Measurements from ENCODE around the gene ATP11A.

Gene ATP11A

DNA sequence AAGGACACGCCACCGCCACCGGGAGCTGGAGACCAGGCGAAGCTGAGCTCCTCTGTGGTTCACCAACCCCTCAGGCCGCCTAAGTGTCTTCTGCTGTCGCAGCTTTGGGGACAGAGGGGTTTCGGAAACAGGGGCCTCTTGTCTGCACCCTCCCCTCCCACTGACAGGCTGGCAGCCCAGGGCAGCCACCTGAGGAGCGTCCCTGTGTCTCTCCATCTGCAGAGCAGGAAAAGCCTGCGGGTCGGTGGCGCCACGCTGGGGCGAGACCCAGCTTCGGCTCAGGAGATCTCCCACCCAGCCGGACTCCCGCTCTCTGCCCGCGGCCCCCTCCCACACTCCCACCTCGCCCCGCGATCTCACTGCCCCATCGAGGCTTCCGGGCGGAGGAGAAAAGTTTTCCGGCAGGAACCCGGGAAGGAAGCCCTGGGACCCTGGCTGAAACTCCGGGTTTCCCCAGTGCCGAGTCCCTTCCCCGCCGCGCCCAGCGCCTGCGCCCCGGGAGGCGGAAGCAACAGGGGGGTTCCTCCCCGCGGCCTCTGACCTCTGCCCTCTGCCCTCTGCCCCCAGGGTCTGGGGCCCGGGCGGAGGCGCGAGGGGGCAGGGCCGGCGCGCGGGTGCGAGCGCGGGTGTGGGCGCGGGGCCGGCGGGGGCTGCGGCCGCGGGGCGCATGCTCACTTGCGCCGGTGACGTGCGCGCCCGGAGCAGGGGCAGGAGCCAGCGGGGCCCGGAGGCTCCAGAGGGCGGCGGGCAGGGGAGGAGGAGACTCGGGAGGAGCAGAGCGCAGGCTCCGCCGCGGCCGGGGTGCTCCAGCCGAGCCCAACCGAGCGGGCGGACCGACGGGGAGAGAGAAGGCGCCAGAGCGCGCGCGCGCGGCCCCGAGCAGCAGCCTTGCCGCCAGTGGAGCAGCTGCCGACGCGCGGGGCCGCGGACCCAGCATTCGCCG lies at the start of gene ATP11A:
TSS of gene ATP11A (plus strand) at position 736 of the 943 bp plus-strand sequence. CDS start 379 bp downstream, outside the sequence.
- peak; percentile 84 for DNase-seq

DNA sequence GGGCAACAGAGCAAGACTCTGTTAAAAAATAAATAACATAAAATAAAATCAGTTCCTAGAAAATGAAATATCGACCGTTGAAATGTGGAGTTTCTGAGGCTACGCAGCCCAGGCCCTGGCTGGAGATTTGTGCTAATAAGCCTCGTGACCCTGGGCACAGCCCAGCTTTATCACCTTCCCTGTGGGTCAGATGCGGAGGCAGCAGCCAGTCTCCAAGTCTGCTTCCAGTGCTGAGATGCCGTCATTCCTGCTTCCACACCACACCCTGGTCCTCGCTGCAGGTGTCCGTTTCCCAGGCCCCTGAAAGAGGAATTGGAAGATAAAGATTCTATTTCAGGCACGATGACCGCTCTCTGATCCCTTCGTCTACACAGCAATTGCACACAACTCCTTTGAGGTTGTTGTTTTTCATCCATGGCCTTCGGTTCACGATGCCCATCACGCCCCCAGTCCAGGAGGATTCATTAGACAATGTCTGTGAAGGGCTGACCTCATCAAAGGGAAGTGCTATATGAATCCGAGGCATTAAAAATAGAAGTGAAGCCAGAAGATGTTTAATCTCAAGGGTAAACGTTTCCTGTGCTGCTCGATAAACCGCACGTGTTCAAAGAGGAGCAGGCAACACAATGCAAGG lies 48.3 kb upstream of the ATP11A start:
- no peak for DNase-seq

DNA sequence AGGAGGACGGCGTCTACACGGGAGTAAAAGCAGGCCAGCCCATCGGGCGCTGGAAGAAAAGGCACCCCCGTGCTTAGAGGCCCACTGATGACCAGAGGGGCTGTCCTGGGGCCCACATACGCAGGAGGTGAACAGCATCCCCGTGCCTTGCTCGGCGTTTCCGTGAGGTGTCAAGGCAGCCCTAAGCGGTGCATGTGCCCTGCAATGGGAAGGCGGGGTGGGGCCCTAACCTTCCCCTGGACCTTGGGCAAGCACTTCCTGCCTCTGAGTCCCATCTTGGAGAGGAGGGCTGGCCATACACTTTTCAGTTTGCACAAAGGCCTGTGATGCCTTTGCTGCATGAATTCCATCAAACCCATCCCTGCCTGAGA lies 47.8 kb upstream of the ATP11A start:
- no peak for DNase-seq

DNA sequence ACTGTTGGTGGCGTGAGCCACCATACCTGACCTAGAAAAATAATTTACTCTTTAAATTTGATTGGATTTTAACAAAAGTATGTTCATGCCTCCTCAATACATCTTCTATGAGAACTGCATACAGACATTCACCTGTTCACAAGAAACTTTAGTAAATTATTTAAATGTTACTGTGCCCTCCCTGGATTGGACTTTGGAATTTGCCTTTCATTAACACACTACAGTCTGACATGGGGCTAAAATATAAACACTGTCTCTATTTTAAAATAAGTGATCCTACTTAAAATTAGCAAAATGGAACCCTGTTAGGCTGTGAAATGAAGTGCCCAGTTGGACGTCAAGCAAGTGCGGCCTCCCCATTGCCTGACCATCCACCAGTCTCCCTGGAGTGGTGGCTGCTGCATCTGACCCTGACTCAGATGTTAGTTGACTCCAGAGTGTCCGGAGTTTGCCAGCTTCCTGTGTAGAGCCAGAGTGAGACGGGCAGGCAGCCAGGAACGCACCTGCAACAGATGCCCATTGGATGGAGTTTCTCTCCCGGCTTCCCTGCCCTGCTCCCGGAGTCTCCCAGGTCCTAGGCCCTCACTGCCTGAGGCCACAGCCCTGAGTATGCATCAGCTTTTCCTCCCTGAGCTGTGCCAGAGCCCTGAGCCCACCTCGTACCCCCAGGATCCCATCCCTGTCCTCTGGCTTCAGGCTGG lies 45.9 kb upstream of the ATP11A start:
- no peak for DNase-seq

DNA sequence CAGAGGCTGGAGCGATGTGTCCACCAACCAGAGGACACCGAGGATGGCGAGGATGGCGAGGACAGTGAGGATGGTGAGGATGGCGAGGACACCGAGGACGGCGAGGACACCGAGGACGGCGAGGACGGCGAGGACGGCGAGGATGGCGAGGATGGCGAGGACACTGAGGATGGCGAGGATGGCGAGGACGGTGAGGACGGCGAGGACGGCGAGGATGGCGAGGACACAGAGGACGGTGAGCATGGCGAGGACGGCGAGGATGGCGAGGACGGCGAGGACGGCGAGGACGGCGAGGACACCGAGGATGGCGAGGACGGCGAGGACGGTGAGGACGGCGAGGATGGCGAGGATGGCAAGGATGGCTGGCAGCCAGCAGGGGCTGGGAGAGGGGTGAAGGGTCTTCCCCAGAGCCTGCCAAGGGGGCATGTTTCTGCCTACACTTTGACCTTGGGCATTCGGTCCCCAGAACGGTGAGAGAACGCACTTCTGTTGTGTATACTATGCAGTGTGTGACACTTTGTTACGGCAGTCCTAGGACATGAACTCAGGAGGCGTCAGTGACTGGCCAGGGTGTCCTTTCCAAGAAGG lies 44.4 kb upstream of the ATP11A start:
- no peak for DNase-seq

DNA sequence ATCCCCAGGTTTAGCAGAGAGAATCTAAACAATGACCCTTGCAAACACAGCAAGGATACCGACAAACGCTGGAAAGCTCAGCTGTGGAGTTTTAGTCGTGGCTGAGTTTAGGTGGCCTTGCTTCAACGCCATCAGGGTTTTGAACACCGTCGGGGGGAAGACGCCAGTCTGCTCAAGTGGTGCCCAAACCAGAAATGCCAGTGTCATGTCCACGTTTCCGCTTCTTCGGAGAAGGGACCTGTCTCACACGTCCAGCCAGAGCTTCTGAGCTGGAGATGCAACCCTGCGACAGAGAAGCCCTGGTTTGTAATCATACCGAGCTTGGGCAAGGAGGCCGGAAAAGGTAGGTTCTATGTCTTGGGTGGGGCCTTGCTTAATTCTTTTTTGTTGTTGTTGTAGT lies 42.6 kb upstream of the ATP11A start:
- DNase-seq = no peak

DNA sequence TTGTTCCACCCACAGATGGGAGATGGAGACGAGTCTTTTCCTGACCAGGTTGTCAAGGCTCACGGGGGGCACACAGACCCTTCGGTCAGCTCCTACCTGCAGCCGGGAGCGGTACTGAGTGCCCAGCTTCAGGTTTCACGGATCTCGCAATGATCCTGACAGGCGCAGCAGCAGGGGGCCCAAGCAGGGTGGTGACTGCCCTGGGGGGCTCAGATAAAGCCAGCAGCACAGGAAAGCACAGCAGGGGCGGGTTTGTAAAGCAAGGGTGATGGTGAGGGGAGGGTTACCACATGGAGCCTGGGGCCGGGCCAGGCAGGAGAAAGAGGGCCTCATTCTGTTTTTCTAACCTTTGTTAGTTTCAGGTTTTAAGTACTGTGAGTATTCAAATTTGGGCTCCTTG lies 41.7 kb upstream of the ATP11A start:
- DNase-seq = no peak

DNA sequence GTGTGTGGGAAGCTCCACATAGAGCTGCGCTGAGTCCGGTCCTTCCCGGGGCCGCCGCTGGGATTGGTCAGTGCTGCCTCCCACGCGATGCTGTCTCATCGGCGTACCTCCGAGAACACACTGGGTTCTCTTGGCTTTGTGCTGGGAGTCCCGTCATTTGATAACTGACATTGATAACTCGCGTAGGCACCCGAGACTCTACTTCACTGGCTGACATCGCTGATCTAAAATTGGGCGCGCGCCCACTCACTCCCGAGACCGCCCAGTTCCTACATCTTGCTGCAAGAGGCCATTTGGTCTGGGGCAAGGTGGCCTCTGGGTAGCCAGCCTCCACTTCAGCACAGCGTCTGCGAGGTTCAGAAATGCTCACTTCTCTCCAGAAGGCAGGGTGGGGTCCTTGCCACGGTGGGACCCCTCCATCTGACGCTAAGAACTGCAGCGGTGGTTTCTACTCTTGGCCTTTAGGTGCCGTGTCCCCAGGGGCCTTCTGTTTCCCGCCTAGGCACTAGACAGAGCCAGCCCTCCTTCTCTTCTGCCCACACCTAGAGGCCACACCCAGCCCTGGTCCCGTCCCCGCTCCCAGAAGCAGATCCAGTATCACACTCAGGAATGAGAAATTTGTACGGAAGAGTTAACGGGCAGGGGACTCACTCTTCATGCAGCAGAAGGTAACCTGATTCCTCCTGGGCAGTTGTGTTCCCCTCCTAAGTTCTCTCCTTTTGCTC lies 40.7 kb upstream of the ATP11A start:
- DNase-seq = no peak

DNA sequence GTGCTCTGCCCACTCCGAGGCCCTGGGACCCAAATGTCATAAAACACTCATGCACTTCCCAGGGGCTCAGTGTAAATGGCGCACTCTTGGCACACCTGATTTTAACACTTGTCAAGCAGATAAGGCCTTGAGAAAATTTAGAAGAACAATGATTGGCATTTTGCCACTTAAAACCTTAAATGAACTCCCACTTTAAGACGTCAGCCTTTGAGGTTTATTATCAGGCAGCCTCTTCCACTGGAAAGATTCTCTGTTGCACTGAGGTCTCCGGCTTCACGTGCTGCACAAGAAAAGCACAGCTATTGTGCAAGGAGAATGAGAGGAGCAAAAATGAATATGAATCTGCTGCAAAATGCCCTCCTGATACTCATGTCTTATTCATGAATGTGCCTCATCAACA lies 38.5 kb upstream of the ATP11A start:
- DNase-seq = no peak

DNA sequence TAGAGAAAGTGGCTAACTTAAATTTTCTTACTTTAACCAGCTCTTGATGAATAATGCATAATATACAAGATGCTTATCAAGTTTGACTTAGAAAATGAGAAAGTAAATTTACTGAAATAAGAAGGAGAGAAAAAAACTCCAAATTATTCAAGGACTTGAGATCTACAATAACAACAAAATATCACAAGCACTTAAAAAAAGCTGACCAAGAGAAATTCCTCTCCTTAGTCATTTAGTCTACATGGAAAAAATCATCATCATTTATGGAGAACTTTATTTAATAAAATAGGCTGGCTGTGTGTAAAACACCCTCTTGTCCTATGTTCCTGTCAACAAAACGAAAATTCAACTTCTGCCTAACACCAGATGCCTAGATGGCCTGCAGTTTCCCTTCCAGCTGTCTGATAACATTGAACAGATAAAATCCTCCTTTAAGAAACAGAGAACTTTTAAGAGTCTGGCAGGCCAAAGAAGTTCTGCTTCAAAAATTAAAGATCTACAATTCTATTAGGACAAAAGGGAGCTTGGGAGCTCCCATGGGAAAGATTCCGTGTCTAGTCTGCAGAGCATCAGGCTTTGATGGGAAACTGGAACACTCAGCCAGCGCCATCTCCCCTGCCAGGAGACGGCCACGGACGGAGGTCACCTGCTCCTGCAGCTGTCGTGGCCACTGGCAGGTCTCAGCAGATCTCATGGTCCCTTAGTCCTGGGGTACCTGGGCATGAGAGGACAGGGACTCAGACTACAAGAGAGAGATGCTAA lies 37.9 kb upstream of the ATP11A start:
- DNase-seq = peak; percentile 30

DNA sequence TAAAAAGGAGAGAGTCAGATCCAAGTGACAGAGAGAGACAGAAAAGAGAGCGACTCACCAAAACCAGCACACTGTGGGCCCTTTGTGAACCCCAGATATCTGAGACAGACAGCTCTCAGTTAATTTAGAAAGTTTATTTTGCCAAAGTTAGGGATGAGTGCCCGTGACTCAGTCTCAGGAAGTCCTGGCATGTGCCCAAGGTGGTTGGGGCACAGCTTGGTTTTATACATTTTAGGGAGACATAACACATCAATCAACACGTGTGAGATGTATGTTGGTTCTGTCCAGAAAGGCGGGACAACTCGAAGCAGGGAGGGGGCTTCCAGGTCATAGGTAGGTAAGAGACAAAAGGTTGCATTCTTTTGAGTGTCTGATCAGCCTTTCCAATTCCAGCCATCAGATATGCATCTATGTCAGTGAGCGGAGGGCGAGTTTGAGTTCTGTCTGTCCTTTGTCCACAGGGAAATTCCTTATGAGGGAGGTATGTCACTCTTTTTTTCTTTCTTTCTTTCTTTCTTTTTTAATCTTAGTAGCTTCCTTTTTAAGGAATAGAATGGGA lies 37.2 kb upstream of the ATP11A start:
- DNase-seq = no peak

DNA sequence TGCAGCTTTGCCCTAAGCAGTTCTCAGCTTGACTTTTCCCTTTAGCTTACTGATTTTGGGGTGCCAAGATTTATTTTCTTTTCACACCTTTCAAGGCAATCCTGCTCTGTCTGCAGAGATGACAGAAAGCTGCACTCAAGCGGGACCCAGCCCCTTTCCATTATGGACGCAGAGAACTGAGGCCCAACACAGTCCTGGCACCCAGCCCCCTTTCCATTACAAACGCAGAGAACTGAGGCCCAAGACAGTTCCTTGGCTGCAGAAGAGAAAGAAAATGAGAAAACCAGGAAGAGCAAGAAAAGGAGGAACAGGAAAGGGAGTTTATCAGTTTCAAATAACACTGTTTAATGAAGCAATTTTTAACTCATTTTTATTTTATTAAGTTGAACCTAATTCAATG lies 36.8 kb upstream of the ATP11A start:
- DNase-seq = no peak

DNA sequence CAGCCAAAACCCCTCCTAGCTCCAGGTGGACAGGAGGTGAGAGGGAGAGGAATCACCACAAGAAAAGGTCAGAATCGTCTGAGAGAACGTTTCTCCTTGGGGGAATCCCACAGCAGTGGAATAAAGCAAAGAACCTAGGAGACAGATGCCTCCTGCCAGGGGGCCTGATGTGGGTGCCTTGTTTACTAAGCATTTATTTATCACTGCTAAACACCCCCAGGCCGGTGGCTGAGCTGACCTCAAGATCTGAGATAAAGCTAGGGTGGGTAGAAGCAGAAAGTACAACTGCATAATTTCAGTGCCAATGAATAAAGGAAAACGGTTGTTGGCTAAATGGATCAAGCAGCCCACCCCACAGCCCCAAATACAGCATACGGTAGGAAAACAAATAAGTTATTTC lies 33.9 kb upstream of the ATP11A start:
- no peak for DNase-seq

DNA sequence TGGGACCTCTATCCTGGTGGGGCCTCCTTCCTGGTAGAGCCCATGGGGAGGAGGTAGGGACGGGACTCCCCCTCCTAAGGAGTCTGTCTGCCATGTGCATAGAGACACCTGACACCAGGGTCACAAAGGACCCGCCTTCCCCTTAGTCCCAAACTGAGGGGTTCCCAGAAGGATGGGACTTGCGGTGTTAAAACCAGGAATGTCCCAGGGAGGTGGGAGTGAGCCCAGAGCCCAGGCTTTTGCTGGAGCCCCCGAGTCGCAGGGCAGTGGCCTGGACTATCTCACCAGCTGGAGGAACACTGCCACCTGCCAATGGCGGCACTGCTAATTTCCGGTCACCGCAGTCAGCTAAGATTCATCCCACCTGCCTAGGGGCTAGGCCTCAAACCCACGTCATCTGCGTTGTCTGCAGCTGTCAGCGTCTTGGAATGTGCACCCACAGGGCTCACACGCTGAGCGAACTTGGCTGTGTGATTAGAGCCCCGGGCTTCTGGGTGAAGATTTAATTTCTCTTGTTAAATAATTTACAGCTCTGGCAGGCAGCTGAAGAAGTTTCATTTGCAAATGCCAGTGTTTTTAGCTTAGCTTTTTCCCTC lies 31.9 kb upstream of the ATP11A start:
- peak; percentile 34 for DNase-seq

DNA sequence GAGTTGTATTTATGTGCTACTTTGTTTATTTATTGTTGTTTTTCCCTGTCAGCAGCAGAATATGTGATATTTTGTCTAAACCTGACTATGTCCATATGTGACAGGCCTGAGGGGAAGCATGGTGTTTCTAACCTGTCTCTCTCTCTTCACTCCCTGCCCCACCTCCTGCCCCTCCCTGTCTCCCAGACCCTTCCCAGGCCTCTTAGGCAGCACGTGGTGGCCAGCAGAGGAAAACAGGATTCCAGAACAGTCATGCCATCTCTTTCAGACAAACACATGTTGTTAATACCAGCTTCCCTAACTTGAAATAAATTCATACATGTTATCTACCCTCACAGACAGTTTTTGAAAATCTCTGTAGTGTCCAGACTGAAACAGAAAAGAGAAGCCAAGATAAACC lies 31.0 kb upstream of the ATP11A start:
- DNase-seq = no peak

DNA sequence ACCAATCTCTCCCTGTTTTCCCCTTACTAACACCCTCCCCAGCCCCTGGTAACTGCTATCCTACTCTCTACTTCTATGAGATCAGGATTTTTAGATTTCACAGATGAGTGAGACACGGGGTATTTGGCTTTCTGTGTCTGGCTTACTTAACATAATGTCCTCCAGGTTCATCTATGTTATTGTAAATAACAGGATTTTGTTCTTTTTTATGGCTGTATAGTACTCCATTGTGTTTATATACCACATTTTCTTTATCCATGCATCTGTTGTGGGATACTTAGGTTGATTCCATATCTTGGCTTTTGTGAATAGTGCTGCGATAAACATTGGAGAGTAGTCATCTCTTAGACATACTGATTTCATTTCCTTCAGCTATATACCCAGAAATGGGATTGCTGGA lies 28.5 kb upstream of the ATP11A start:
- DNase-seq = no peak

DNA sequence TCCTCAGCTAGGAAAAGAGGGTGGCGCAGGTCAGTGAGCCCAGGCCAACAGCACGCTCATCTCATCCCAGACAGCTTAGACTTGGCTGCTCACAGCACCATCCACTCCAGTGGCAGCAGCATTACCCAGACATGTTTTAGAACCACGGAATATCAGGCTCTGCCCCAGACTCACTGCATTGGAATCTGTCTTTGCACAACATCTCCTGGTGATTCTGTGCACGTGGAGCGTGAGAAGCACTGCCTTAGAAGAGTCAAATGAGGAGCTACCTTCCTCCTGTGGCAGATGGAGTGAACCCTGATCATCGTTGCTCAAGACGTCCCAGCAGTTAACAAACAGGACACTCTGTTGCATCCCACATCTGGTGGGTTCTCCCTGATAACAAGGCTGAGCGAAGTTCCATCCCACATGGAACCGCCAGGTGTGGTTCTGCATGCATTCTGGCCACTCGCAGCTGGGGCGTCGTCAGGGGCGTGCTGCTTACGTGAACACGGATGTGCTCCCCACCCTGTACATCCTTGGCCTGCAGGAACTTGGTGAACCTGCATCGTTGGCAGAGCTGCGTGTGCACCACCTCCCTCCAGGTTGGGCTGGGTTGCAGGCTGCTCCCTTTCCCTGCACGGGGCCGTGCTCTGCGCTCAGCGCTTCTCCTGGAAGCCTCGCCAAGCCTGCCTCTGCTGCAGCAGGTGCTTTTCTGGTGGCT lies 25.2 kb upstream of the ATP11A start:
- no peak for DNase-seq

DNA sequence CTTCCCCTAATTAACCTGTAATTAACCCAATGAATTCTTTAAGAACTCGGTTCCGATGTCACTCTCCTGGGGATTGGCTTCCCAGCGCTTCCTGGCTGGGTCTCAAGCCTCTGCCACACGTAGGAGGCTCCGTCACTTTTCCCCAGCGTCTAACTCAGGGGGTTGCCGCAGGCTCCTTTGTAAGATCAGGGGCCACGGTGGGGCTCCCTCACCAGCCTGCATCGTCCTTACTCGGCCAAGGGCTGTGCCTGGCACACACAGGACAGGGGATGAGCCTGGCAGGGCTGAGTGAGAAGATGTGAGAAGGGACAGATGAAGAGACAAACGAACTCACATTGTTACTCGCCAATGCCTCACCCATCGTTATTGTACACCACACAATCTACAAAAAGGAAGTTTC lies 20.9 kb upstream of the ATP11A start:
- DNase-seq = peak; percentile 23

DNA sequence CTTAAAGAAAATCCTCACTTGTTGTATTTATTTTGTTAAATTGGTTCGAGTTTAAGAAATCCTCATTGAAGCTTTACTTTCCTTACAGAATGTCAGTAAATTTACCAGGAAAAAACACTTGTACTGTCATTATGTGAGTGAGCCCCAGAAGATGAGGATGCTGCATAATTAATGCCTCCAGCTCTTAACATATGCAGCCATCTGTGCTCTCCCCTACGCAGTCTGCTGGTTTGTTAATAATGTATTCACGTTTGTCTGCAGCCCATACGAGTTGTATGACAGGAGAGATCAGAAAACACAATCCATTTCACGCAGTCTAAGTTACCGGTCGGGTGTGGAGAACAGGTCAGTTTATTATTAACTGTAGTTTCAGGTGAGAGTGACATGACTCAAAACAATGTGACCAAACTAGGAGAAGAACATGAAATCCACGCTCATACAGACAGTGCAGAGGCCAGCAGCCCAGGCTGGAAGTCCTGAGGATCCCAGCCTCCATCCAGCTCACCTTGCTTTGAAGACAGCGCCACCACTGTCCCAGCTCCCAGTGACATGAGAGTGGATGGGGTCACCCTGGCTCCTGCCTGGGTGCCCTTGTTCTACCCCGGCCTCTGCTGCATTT lies 19.8 kb upstream of the ATP11A start:
- DNase-seq = peak; percentile 50

DNA sequence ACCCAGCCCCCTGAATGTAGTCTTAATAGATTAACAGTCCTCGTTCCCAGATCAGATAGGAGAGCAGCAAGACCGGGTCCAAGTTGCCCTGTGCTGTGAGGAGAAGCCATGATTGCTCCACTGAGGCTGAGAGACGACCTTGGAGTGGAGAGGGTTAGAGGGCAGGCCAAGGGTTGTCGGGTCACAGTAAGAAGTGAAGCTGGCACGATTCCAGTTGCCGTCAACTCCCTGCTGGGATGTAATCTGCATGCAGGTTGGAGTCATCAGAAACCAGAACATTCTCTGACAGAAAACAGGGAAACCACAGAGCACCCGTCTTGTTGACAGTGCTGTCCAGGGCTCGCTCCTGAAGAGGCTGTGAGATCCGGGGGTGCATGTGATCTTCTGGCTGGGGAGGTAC lies 19.0 kb upstream of the ATP11A start:
- no peak for DNase-seq

Data from retina (tissue), 1 donor.